CD14-positive monocyte (primary cell): ENCODE data around the gene NUP35. TPM values are rescaled to one million over a fixed set of nuclear protein-coding genes. Genes with fewer than 3 reads are reported as not detected.

Source experiments
- DNase-seq, 3 donors: peaks; one replicate each; pipeline ENCODE4 v3.0.0-alpha.2; 2011 to 2022
- H2AFZ ChIP-seq: 2 replicates; pipeline ENCODE4 v1.6.0; 2012; ENCODE audit warnings: mild to moderate bottlenecking, low read depth, low read length, inconsistent platforms; ENCODE audit not compliant: insufficient read depth, poor library complexity, severe bottlenecking
- H3K27ac ChIP-seq, 2 donors: 1 replicate in 1 of 2; 2 replicates in 1 of 2; pipeline ENCODE4 v1.5.1; 2012 to 2013; ENCODE audit warnings: low read length in 2 of 2, control low read depth in 1 of 2, inconsistent platforms in 1 of 2, low read depth in 1 of 2, mild to moderate bottlenecking in 1 of 2
- H3K27me3 ChIP-seq, 2 donors: one replicate each; pipeline versions ENCODE4 v1.6.0 to v1.6.1; 2011 to 2013; ENCODE audit warnings: low read length in 2 of 2; ENCODE audit not compliant: control insufficient read depth in 2 of 2, insufficient read depth in 2 of 2
- H3K36me3 ChIP-seq, 2 donors: replicated peaks in 1 of 2; 1 replicate in 1 of 2; 2 replicates in 1 of 2; pipeline versions ENCODE4 v1.5.1 to v1.6.1; 2012 to 2013; ENCODE audit warnings: low read length in 2 of 2, control low read depth in 1 of 2, inconsistent platforms in 1 of 2, mild to moderate bottlenecking in 1 of 2; ENCODE audit not compliant: insufficient read depth in 2 of 2, control insufficient read depth in 1 of 2
- H3K4me1 ChIP-seq, 2 donors: 1 replicate in 1 of 2; 2 replicates in 1 of 2; pipeline versions ENCODE4 v1.5.1 to v1.6.1; 2012 to 2013; ENCODE audit warnings: low read length in 2 of 2, control low read depth in 1 of 2, inconsistent platforms in 1 of 2, mild to moderate bottlenecking in 1 of 2, moderate library complexity in 1 of 2; ENCODE audit not compliant: insufficient read depth in 2 of 2, control insufficient read depth in 1 of 2
- H3K4me2 ChIP-seq: replicated peaks from 2 replicates; pipeline ENCODE3; 2012; ENCODE audit warnings: low read length, moderate library complexity, mild to moderate bottlenecking; ENCODE audit not compliant: poor library complexity, severe bottlenecking; ENCODE audit errors: extremely low read depth
- H3K4me3 ChIP-seq, 3 experiments: fragments of 200-600 bp in 1 of 3; sonication (generic) in 1 of 3; replicated peaks in 1 of 3; 1 replicate in 2 of 3; 2 replicates in 1 of 3; pipeline ENCODE4 v1.5.1; 2011 to 2013; ENCODE audit warnings: low read length in 3 of 3, mild to moderate bottlenecking in 3 of 3, control low read depth in 2 of 3, low read depth in 2 of 3, inconsistent platforms in 1 of 3, moderate library complexity in 1 of 3
- H3K79me2 ChIP-seq: 2 replicates; pipeline ENCODE4 v1.6.0; 2012; ENCODE audit warnings: mild to moderate bottlenecking, control low read depth, inconsistent platforms, low read length, moderate library complexity; ENCODE audit not compliant: insufficient read depth
- H3K9ac ChIP-seq: 2 replicates; pipeline ENCODE4 v1.6.0; 2017; ENCODE audit warnings: low read length, mild to moderate bottlenecking; ENCODE audit not compliant: insufficient read depth, poor library complexity, severe bottlenecking
- H3K9me3 ChIP-seq, 2 donors: replicated peaks in 1 of 2; 1 replicate in 1 of 2; 2 replicates in 1 of 2; pipeline versions ENCODE4 v1.5.1 to v1.6.1; 2012 to 2013; ENCODE audit warnings: low read length in 2 of 2, control low read depth in 1 of 2; ENCODE audit not compliant: control insufficient read depth in 1 of 2, insufficient read depth in 1 of 2
- H4K20me1 ChIP-seq: 2 replicates; pipeline ENCODE4 v1.6.0; 2012; ENCODE audit warnings: mild to moderate bottlenecking, low read length, control low read depth, moderate library complexity; ENCODE audit not compliant: insufficient read depth
- H3K27ac Mint-ChIP-seq, 7 donors: one replicate each; pipeline ENCODE4 v1.8.0; 2020; ENCODE audit warnings: mild to moderate bottlenecking in 7 of 7, mixed read lengths in 7 of 7, moderate library complexity in 6 of 7, inconsistent platforms in 2 of 7
- H3K27me3 Mint-ChIP-seq, 3 donors: one replicate each; pipeline ENCODE4 v1.8.0; 2021 to 2022; ENCODE audit warnings: low read depth in 3 of 3, mild to moderate bottlenecking in 3 of 3, mixed read lengths in 3 of 3, moderate library complexity in 3 of 3, inconsistent platforms in 1 of 3
- H3K36me3 Mint-ChIP-seq, 2 donors: one replicate each; pipeline ENCODE4 v1.8.0; 2020; ENCODE audit warnings: mixed read lengths in 2 of 2, inconsistent platforms in 1 of 2, mild to moderate bottlenecking in 1 of 2
- H3K4me1 Mint-ChIP-seq: one replicate; pipeline ENCODE4 v1.8.0; 2020; ENCODE audit warnings: mild to moderate bottlenecking, mixed read lengths
- H3K4me3 Mint-ChIP-seq, 2 donors: one replicate each; pipeline ENCODE4 v1.8.0; 2020; ENCODE audit warnings: mild to moderate bottlenecking in 2 of 2, mixed read lengths in 2 of 2, moderate library complexity in 1 of 2
- H3K9me3 Mint-ChIP-seq, 7 donors: one replicate each; pipeline ENCODE4 v1.8.0; 2020 to 2022; ENCODE audit warnings: mixed read lengths in 7 of 7, mild to moderate bottlenecking in 6 of 7, moderate library complexity in 6 of 7, inconsistent platforms in 2 of 7
- WGBS: methylation state at CpG from one replicate; pipeline ENCODE4 v1.1.5; 2013; ENCODE audit warnings: missing lambda C conversion rate; ENCODE audit not compliant: insufficient coverage; 5-methylcytosine and 5-hydroxymethylcytosine counted together
- intact Hi-C, 2 donors: fragments of 100-400 bp; cut with micrococcal nuclease; formaldehyde crosslinking; loops; one replicate each; pipeline versions ENCODE4 v1.15.0 to v1.15.1; 2023
- polyA plus RNA-seq, 3 donors: library from polyadenylated mRNA; depleted of rRNA in 1 of 3; unstranded in 2 of 3; stranded (reverse) in 1 of 3; fragments of 300-500 nt in 2 of 3; fragments of >200 nt in 1 of 3; fragmentation: Illumina TruSeq in 2 of 3; gene quantifications; 1 replicate in 2 of 3; 2 replicates in 1 of 3; pipeline ENCODE4 v1.2.3, GENCODE V29; 2012 to 2021
- TF ChIP-seq, protein P1 (sequence below): fragments of 200-600 bp; IDR thresholded peaks from one replicate; pipeline ENCODE4 v1.8.0; 2022; ENCODE audit warnings: antibody characterized with exemption, mild to moderate bottlenecking

The NUP35 gene
- polyA plus RNA-seq, 3 donors, result 1.5 to 4.7 (median 2.0) TPM

DNA sequence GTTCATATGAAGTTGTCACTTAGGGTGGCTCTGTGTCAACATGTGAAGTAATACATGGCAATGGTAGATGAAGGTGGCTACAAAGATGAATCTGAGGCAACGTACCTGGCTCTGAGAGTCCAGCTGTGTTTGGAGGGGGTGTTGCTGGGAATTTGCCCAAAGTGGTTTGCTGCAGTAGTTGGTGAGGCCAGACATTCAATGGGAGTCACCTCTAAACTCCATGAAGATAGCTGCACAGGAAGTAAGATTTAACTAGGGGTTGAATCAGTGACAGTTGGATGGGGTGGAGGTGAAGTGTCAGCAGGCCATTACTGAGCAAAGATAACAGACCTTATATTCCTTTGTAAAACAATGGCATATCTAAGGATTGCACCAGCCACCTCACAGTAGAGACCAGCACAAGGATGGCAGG lies 71.8 kb downstream of the NUP35 start:
- 100% methylated on average over 1 of the region's 1 CpG for WGBS
- H3K9me3 ChIP-seq, result no peaks in the 10 kb centered on the region
- H3K9ac ChIP-seq, result no peak overlapping the region
- H3K4me2 ChIP-seq, result no peak overlapping the region
- no peaks in the 10 kb centered on the region for H4K20me1 ChIP-seq
- H3K4me3 ChIP-seq, result no peak overlapping the region
- Mint-ChIP-seq H3K4me1 (no peaks in the 10 kb centered on the region), H3K36me3 (peaks cover 13 to 23% of the 10 kb centered on the region in 2 donors), H3K27ac (no peak overlapping the region), H3K4me3 (no peak overlapping the region), H3K27me3 (no peaks in the 10 kb centered on the region), H3K9me3 (peaks cover 0 to 4% (median 0%) of the 10 kb centered on the region in 7 donors)
- H2AFZ ChIP-seq, result no peak overlapping the region
- intact Hi-C loops, result no loop called here
- H3K4me1 ChIP-seq, result no peaks in the 10 kb centered on the region
- H3K27me3 ChIP-seq, result no peaks in the 10 kb centered on the region
- no peak for DNase-seq
- TF ChIP-seq, protein P1, sequence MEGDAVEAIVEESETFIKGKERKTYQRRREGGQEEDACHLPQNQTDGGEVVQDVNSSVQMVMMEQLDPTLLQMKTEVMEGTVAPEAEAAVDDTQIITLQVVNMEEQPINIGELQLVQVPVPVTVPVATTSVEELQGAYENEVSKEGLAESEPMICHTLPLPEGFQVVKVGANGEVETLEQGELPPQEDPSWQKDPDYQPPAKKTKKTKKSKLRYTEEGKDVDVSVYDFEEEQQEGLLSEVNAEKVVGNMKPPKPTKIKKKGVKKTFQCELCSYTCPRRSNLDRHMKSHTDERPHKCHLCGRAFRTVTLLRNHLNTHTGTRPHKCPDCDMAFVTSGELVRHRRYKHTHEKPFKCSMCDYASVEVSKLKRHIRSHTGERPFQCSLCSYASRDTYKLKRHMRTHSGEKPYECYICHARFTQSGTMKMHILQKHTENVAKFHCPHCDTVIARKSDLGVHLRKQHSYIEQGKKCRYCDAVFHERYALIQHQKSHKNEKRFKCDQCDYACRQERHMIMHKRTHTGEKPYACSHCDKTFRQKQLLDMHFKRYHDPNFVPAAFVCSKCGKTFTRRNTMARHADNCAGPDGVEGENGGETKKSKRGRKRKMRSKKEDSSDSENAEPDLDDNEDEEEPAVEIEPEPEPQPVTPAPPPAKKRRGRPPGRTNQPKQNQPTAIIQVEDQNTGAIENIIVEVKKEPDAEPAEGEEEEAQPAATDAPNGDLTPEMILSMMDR, result no peak
- no peak overlapping the region for H3K27ac ChIP-seq
- H3K36me3 ChIP-seq, result peaks cover 0 to 3% of the 10 kb centered on the region in 2 donors
- H3K79me2 ChIP-seq, result no peaks in the 10 kb centered on the region

DNA sequence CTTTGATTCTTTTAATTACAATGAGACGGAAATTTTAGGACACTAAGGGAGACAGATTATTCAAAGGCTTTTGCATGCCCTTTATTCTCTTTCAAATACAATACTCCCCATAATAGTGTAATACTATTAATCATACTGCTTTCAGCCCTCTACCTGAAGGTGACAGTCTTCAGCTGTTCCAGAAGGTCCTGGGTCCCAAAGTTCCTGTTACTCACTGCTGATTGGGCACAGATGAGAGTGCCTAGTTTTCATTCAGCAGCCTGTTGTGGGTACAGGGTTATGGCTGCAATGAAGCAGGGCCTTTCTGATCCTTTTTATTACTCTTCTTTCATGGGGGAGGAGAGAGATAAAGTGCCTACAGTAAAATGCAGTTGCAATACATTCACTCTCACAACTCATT lies 80.2 kb downstream of the NUP35 start:
- H3K27me3 ChIP-seq, result no peaks in the 10 kb centered on the region
- H3K27me3 Mint-ChIP-seq, result peaks cover 0 to 1% (median 0%) of the 10 kb centered on the region in 3 donors
- H3K9me3 Mint-ChIP-seq, result peaks cover 0 to 5% (median 1%) of the 10 kb centered on the region in 7 donors
- H3K27ac ChIP-seq, result no peak overlapping the region
- no peaks in the 10 kb centered on the region for H3K4me1 Mint-ChIP-seq
- DNase-seq, result no peak
- intact Hi-C loops, result no loop called here
- H3K9ac ChIP-seq, result no peak overlapping the region
- no peaks in the 10 kb centered on the region for H3K9me3 ChIP-seq
- no peaks in the 10 kb centered on the region for H3K79me2 ChIP-seq
- no peaks in the 10 kb centered on the region for H3K36me3 ChIP-seq
- no peak overlapping the region for H2AFZ ChIP-seq
- H3K27ac Mint-ChIP-seq, result no peak overlapping the region
- peaks cover 0 to under 1% of the 10 kb centered on the region in 2 donors for H3K36me3 Mint-ChIP-seq
- H3K4me2 ChIP-seq, result no peak overlapping the region
- no CpG with 5 or more reads among the region's 1 CpG for WGBS
- TF ChIP-seq, protein P1, result no peak
- no peak overlapping the region for H3K4me3 Mint-ChIP-seq
- no peak overlapping the region for H3K4me3 ChIP-seq
- no peaks in the 10 kb centered on the region for H4K20me1 ChIP-seq
- H3K4me1 ChIP-seq, result no peaks in the 10 kb centered on the region
